Upper lobe of left lung (tissue), 4 donors: ENCODE data around the gene FRMD3.

Experiments
- CTCF ChIP-seq, 6 experiments: fragments of 450-650 bp in 4 of 6; fragments of 200-600 bp in 2 of 6; sonication (generic) in 2 of 6; IDR thresholded peaks; one replicate each; pipeline ENCODE4 v1.5.1; 2016 to 2019; ENCODE audit warnings: antibody characterized with exemption in 6 of 6
- EP300 ChIP-seq, 4 donors: sonication (generic); formaldehyde crosslinking; IDR thresholded peaks; one replicate each; pipeline ENCODE4 v1.5.1; 2017; ENCODE audit warnings: antibody characterized with exemption in 4 of 4, control low read depth in 2 of 4
- POLR2A ChIP-seq, 4 donors: fragments of 450-650 bp; IDR thresholded peaks; one replicate each; pipeline ENCODE4 v1.5.1; 2016 to 2017; ENCODE audit warnings: antibody characterized with exemption in 4 of 4, mild to moderate bottlenecking in 2 of 4
- POLR2AphosphoS5 ChIP-seq, 2 donors: sonication (generic); formaldehyde crosslinking; IDR thresholded peaks; one replicate each; pipeline ENCODE4 v1.5.1; 2017; ENCODE audit warnings: antibody characterized with exemption in 2 of 2

- TF ChIP-seq POLR2A (IDR thresholded peaks at IDR 0.05) (no peak), CTCF (IDR thresholded peaks at IDR 0.05) (no peak), EP300 (IDR thresholded peaks at IDR 0.05) (no peak), POLR2AphosphoS5 (IDR thresholded peaks at IDR 0.05) (no peak)
Observed at GRCh38 chr9:83521411-83521810, 16.8 kb downstream of the FRMD3 start.
